GM23338 (cell line): ENCODE data around the gene OR52I2. TPM values are rescaled to one million over a fixed set of nuclear protein-coding genes. Genes with fewer than 3 reads are reported as not detected.

ENCODE experiments used
- ATAC-seq: fragments of 200-7000 bp; cut with Tn5 transposase; 3 replicates; pipeline ENCODE4 v1.9.1; 2020
- DNase-seq: peaks from one replicate; pipeline ENCODE4 v3.0.0-alpha.2; 2015; ENCODE audit warnings: low spot score
- H2AFZ ChIP-seq: fragments of 200-600 bp; sonication (generic); 2 replicates; pipeline ENCODE4 v1.8.0; 2016; ENCODE audit warnings: antibody characterized with exemption, mild to moderate bottlenecking, moderate library complexity
- H3F3A ChIP-seq: fragments of 200-600 bp; sonication (generic); replicated peaks from 2 replicates; pipeline ENCODE4 v1.8.0; 2017; ENCODE audit warnings: antibody characterized with exemption, mixed run types, low read depth
- H3K27ac ChIP-seq: fragments of 200-600 bp; sonication (generic); 2 replicates; pipeline ENCODE4 v1.6.1; 2016; ENCODE audit warnings: low read depth
- H3K27me3 ChIP-seq: fragments of 200-600 bp; sonication (generic); 2 replicates; pipeline ENCODE4 v1.8.0; 2016; ENCODE audit warnings: mild to moderate bottlenecking, mixed run types, moderate library complexity; ENCODE audit not compliant: insufficient read depth
- H3K36me3 ChIP-seq: fragments of 200-600 bp; sonication (generic); 2 replicates; pipeline ENCODE4 v1.8.0; 2016; ENCODE audit warnings: mild to moderate bottlenecking; ENCODE audit not compliant: insufficient read depth
- H3K4me1 ChIP-seq: fragments of 200-600 bp; sonication (generic); 2 replicates; pipeline ENCODE4 v1.8.0; 2016; ENCODE audit warnings: mild to moderate bottlenecking, moderate library complexity; ENCODE audit not compliant: insufficient read depth
- H3K4me2 ChIP-seq: fragments of 200-600 bp; sonication (generic); 2 replicates; pipeline ENCODE4 v1.7.1; 2017; ENCODE audit warnings: mixed run types
- H3K4me3 ChIP-seq: fragments of 200-600 bp; sonication (generic); 2 replicates; pipeline ENCODE4 v1.6.1; 2016; ENCODE audit warnings: mixed run types
- H3K79me2 ChIP-seq: fragments of 200-600 bp; sonication (generic); replicated peaks from 2 replicates; pipeline ENCODE4 v1.8.0; 2017; ENCODE audit warnings: mild to moderate bottlenecking; ENCODE audit not compliant: insufficient read depth
- H3K9me2 ChIP-seq: fragments of 200-600 bp; sonication (generic); 2 replicates; pipeline ENCODE4 v1.8.0; 2017; ENCODE audit not compliant: insufficient read depth
- H4K20me1 ChIP-seq: fragments of 200-600 bp; sonication (generic); replicated peaks from 2 replicates; pipeline ENCODE4 v1.8.0; 2017; ENCODE audit warnings: mild to moderate bottlenecking; ENCODE audit not compliant: insufficient read depth
- H3K27ac Mint-ChIP-seq: 2 replicates; pipeline ENCODE4 v1.8.0; 2020; ENCODE audit warnings: inconsistent platforms, mild to moderate bottlenecking, moderate library complexity, mixed read lengths
- H3K27me3 Mint-ChIP-seq: 3 replicates; pipeline ENCODE4 v1.8.0; 2022; ENCODE audit warnings: low read depth, mild to moderate bottlenecking, moderate library complexity, mixed read lengths, inconsistent platforms; ENCODE audit not compliant: insufficient read depth, poor library complexity
- H3K36me3 Mint-ChIP-seq: 3 replicates; pipeline ENCODE4 v1.8.0; 2021; ENCODE audit warnings: low read depth, mild to moderate bottlenecking, inconsistent platforms, moderate library complexity, mixed read lengths
- H3K4me1 Mint-ChIP-seq: 3 replicates; pipeline ENCODE4 v1.8.0; 2020; ENCODE audit warnings: mild to moderate bottlenecking, inconsistent platforms, mixed read lengths
- H3K4me3 Mint-ChIP-seq: 3 replicates; pipeline ENCODE4 v1.8.0; 2021; ENCODE audit warnings: moderate library complexity, mild to moderate bottlenecking, inconsistent platforms, mixed read lengths
- H3K9me3 Mint-ChIP-seq: 3 replicates; pipeline ENCODE4 v1.8.0; 2020; ENCODE audit warnings: moderate library complexity, mild to moderate bottlenecking, inconsistent platforms, mixed read lengths
- CREB1 ChIP-seq: fragments of 250-450 bp; sonication (Bioruptor Pico); IDR thresholded peaks from 2 replicates; pipeline ENCODE4 v1.5.0; 2020; ENCODE audit warnings: low read depth, mild to moderate bottlenecking, moderate library complexity
- CTCF ChIP-seq, 2 experiments: fragments of 200-600 bp in 1 of 2; sonication (generic) in 1 of 2; conservative IDR thresholded peaks; 2 replicates each; pipeline versions ENCODE4 v1.5.1 to v1.6.1; 2016 to 2017; ENCODE audit warnings: antibody characterized with exemption in 2 of 2, low read depth in 2 of 2, mild to moderate bottlenecking in 2 of 2, moderate library complexity in 1 of 2
- ETS1 ChIP-seq: IDR thresholded peaks from 2 replicates; pipeline ENCODE4 v1.6.1; 2016; ENCODE audit warnings: antibody characterized with exemption
- EZH2 ChIP-seq: fragments of 200-600 bp; sonication (generic); IDR thresholded peaks from one replicate; pipeline ENCODE4 v1.8.0; 2017; ENCODE audit warnings: antibody characterized with exemption, mild to moderate bottlenecking, low read depth; ENCODE audit not compliant: unreplicated experiment
- EZH2phosphoT487 ChIP-seq: fragments of 200-600 bp; sonication (generic); IDR thresholded peaks from one replicate; pipeline ENCODE4 v1.8.1; 2018; ENCODE audit warnings: antibody characterized with exemption; ENCODE audit not compliant: unreplicated experiment
- JUNB ChIP-seq: IDR thresholded peaks from one replicate; pipeline ENCODE4 v1.6.1; 2016; ENCODE audit warnings: antibody characterized with exemption; ENCODE audit not compliant: unreplicated experiment
- NANOG ChIP-seq: IDR thresholded peaks from 2 replicates; pipeline ENCODE4 v1.6.1; 2016; ENCODE audit warnings: antibody characterized with exemption, borderline replicate concordance
- POLR2AphosphoS5 ChIP-seq: IDR thresholded peaks from 2 replicates; pipeline ENCODE4 v1.6.1; 2016; ENCODE audit warnings: antibody characterized with exemption, low read depth
- REST ChIP-seq: IDR thresholded peaks from one replicate; pipeline ENCODE4 v1.6.1; 2018; ENCODE audit warnings: antibody characterized with exemption; ENCODE audit not compliant: unreplicated experiment
- STAT1 ChIP-seq: IDR thresholded peaks from one replicate; pipeline ENCODE4 v1.6.1; 2016; ENCODE audit warnings: antibody characterized with exemption; ENCODE audit not compliant: unreplicated experiment
- ZNF114 ChIP-seq: fragments of 250-450 bp; sonication (Bioruptor Pico); IDR thresholded peaks from 2 replicates; pipeline ENCODE4 v1.5.0; 2020; ENCODE audit warnings: mild to moderate bottlenecking, moderate library complexity
- ZNF331 ChIP-seq: fragments of 250-450 bp; sonication (Bioruptor Pico); IDR thresholded peaks from 2 replicates; pipeline ENCODE4 v1.5.0; 2020; ENCODE audit warnings: low read depth, mild to moderate bottlenecking, moderate library complexity
- polyA plus RNA-seq: library from polyadenylated mRNA; unstranded; fragments of >200 nt; fragmentation: Nextera tagmentation; extraction: Ambion mirVana; gene quantifications from 2 replicates; pipeline ENCODE4 v1.2.1, GENCODE V29; 2016
- total RNA-seq: library from RNA; depleted of rRNA; stranded (reverse); fragments of >200 nt; shearing (Covaris generic); gene quantifications from 2 replicates; pipeline ENCODE4 v1.2.3, GENCODE V29; 2014
- TF ChIP-seq, protein P1 (sequence below): fragments of 250-450 bp; sonication (Bioruptor Pico); IDR thresholded peaks from 2 replicates; pipeline ENCODE4 v1.5.0; 2020; ENCODE audit warnings: mild to moderate bottlenecking, moderate library complexity

Gene OR52I2
- total and polyA plus RNA-seq, 2 experiments from 2014 or later, result 0.03 TPM; not detected in 1

GRCh38 chr11:4577761-4578160 is 3.8 kb upstream of the OR52I2 start:
- H3K4me3 Mint-ChIP-seq, result no peak overlapping the region
- Histone ChIP-seq H2AFZ (no peak overlapping the region), H3K79me2 (no peaks in the 10 kb centered on the region), H3K27ac (no peak overlapping the region), H3K4me2 (no peak overlapping the region), H3K36me3 (no peaks in the 10 kb centered on the region), H3F3A (no peaks in the 10 kb centered on the region), H3K27me3 (no peaks in the 10 kb centered on the region), H3K4me3 (no peak overlapping the region), H3K4me1 (no peaks in the 10 kb centered on the region), H3K9me2 (peaks cover 18% of the 10 kb centered on the region), H4K20me1 (no peaks in the 10 kb centered on the region)
- no peaks in the 10 kb centered on the region for H3K4me1 Mint-ChIP-seq
- H3K36me3 Mint-ChIP-seq, result no peaks in the 10 kb centered on the region
- H3K27ac Mint-ChIP-seq, result no peak overlapping the region
- no peaks in the 10 kb centered on the region; the same call in 2 of the 3 replicates for H3K9me3 Mint-ChIP-seq
- ATAC-seq (no peak), DNase-seq (no peak)
- H3K27me3 Mint-ChIP-seq, result peaks cover 2% of the 10 kb centered on the region
- TF ChIP-seq POLR2AphosphoS5 (no peak), EZH2 (no peak), CTCF (conservative IDR thresholded peaks at IDR 0.05; ENCODE audit: low read depth in 2 of 2) (no peak), ZNF114 (CRISPR knock-in tag) (no peak), ZNF331 (CRISPR knock-in tag) (no peak), NANOG (no peak), CREB1 (no peak), REST (no peak), ETS1 (no peak), JUNB (no peak), STAT1 (no peak), EZH2phosphoT487 (no peak)
- TF ChIP-seq, protein P1, sequence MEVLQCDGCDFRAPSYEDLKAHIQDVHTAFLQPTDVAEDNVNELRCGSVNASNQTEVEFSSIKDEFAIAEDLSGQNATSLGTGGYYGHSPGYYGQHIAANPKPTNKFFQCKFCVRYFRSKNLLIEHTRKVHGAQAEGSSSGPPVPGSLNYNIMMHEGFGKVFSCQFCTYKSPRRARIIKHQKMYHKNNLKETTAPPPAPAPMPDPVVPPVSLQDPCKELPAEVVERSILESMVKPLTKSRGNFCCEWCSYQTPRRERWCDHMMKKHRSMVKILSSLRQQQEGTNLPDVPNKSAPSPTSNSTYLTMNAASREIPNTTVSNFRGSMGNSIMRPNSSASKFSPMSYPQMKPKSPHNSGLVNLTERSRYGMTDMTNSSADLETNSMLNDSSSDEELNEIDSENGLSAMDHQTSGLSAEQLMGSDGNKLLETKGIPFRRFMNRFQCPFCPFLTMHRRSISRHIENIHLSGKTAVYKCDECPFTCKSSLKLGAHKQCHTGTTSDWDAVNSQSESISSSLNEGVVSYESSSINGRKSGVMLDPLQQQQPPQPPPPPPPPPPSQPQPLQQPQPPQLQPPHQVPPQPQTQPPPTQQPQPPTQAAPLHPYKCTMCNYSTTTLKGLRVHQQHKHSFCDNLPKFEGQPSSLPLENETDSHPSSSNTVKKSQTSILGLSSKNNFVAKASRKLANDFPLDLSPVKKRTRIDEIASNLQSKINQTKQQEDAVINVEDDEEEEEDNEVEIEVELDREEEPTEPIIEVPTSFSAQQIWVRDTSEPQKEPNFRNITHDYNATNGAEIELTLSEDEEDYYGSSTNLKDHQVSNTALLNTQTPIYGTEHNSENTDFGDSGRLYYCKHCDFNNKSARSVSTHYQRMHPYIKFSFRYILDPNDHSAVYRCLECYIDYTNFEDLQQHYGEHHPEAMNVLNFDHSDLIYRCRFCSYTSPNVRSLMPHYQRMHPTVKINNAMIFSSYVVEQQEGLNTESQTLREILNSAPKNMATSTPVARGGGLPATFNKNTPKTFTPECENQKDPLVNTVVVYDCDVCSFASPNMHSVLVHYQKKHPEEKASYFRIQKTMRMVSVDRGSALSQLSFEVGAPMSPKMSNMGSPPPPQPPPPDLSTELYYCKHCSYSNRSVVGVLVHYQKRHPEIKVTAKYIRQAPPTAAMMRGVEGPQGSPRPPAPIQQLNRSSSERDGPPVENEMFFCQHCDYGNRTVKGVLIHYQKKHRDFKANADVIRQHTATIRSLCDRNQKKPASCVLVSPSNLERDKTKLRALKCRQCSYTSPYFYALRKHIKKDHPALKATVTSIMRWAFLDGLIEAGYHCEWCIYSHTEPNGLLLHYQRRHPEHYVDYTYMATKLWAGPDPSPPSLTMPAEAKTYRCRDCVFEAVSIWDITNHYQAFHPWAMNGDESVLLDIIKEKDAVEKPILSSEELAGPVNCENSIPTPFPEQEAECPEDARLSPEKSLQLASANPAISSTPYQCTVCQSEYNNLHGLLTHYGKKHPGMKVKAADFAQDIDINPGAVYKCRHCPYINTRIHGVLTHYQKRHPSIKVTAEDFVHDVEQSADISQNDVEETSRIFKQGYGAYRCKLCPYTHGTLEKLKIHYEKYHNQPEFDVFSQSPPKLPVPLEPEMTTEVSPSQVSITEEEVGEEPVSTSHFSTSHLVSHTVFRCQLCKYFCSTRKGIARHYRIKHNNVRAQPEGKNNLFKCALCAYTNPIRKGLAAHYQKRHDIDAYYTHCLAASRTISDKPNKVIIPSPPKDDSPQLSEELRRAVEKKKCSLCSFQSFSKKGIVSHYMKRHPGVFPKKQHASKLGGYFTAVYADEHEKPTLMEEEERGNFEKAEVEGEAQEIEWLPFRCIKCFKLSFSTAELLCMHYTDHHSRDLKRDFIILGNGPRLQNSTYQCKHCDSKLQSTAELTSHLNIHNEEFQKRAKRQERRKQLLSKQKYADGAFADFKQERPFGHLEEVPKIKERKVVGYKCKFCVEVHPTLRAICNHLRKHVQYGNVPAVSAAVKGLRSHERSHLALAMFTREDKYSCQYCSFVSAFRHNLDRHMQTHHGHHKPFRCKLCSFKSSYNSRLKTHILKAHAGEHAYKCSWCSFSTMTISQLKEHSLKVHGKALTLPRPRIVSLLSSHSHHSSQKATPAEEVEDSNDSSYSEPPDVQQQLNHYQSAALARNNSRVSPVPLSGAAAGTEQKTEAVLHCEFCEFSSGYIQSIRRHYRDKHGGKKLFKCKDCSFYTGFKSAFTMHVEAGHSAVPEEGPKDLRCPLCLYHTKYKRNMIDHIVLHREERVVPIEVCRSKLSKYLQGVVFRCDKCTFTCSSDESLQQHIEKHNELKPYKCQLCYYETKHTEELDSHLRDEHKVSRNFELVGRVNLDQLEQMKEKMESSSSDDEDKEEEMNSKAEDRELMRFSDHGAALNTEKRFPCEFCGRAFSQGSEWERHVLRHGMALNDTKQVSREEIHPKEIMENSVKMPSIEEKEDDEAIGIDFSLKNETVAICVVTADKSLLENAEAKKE, result no peak
